ENCODE data around the gene SPAG8. TPM values are rescaled to one million over a fixed set of nuclear protein-coding genes. Genes with fewer than 3 reads are reported as not detected.

The SPAG8 gene
- total RNA-seq, 1 experiment from 2014 or later = 0.07 TPM

- no peak overlapping the region for H3K27ac ChIP-seq (ENCODE audit: low read length)
- H3K27me3 ChIP-seq (ENCODE audit: low read length) = no peaks in the 10 kb centered on the region
- H4K20me1 ChIP-seq (ENCODE audit: insufficient read depth, low read depth, low read length) = no peaks in the 10 kb centered on the region
- no peak overlapping the region for H3K4me3 ChIP-seq (ENCODE audit: low read length)
- H3K4me1 ChIP-seq (ENCODE audit: low read length) = peaks cover 53% of the 10 kb centered on the region
- H3K4me2 ChIP-seq (ENCODE audit: low read depth, low read length, poor library complexity, severe bottlenecking) = no peak overlapping the region
- H3K79me2 ChIP-seq (ENCODE audit: low read length) = peaks cover 95% of the 10 kb centered on the region
- H3K9me3 ChIP-seq (ENCODE audit: low read length) = no peaks in the 10 kb centered on the region
- no peak overlapping the region for H2AFZ ChIP-seq (ENCODE audit: low read length)
- H3K9me2 ChIP-seq (replicated peaks; ENCODE audit: insufficient read depth, low read length) = no peaks in the 10 kb centered on the region
- peaks cover 3% of the 10 kb centered on the region; the same call in 1 of the 2 replicates for H3K36me3 ChIP-seq (ENCODE audit: insufficient read depth, low read length)
- no peak overlapping the region for H3K9ac ChIP-seq (ENCODE audit: low read length)
- DNase-seq = no peak
Observed at GRCh38 chr9:35767458-35767857, 44.6 kb downstream of the SPAG8 start.

DNA sequence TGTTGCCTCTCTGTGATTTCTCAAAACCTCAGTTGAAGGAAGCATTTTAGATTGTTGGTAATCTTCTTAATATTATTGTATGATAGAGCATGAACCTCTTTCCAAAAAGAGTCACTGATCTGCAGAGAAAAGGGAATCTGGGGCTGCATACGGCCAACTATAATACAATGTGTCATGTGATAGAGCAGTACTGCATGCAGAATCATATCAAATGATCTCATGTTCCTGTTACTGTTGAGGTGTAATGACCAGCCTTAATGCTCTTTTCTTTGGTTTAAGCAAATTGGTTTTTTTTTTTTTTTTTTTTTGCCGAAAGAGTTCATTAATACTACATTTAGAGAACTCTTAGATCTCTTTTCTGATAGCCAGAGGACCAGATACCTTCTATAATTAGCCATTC lies 45.1 kb downstream of the SPAG8 start:
- no peaks in the 10 kb centered on the region for H3K27me3 ChIP-seq (ENCODE audit: low read length)
- H3K4me3 ChIP-seq (ENCODE audit: low read length) = no peak overlapping the region
- H3K27ac ChIP-seq (ENCODE audit: low read length) = no peak overlapping the region
- peaks cover 50% of the 10 kb centered on the region for H3K4me1 ChIP-seq (ENCODE audit: low read length)
- no peak overlapping the region for H3K9ac ChIP-seq (ENCODE audit: low read length)
- H3K79me2 ChIP-seq (ENCODE audit: low read length) = peaks cover 95% of the 10 kb centered on the region
- no peaks in the 10 kb centered on the region for H4K20me1 ChIP-seq (ENCODE audit: insufficient read depth, low read depth, low read length)
- H2AFZ ChIP-seq (ENCODE audit: low read length) = no peak overlapping the region
- no peaks in the 10 kb centered on the region for H3K9me3 ChIP-seq (ENCODE audit: low read length)
- no peak for DNase-seq
- no peaks in the 10 kb centered on the region for H3K9me2 ChIP-seq (replicated peaks; ENCODE audit: insufficient read depth, low read length)
- peaks cover 1% of the 10 kb centered on the region; the same call in 1 of the 2 replicates for H3K36me3 ChIP-seq (ENCODE audit: insufficient read depth, low read length)
- no peak overlapping the region for H3K4me2 ChIP-seq (ENCODE audit: low read depth, low read length, poor library complexity, severe bottlenecking)

GRCh38 chr9:35763803-35764202 lies 48.3 kb downstream of the SPAG8 start:
- Histone ChIP-seq H3K4me3 (ENCODE audit: low read length) (no peak overlapping the region), H3K9me3 (ENCODE audit: low read length) (no peaks in the 10 kb centered on the region), H3K9me2 (replicated peaks; ENCODE audit: insufficient read depth, low read length) (no peaks in the 10 kb centered on the region), H3K79me2 (ENCODE audit: low read length) (peaks cover 94% of the 10 kb centered on the region), H3K36me3 (ENCODE audit: insufficient read depth, low read length) (peaks cover 7% of the 10 kb centered on the region; the same call in 1 of the 2 replicates), H2AFZ (ENCODE audit: low read length) (no peak overlapping the region), H3K4me1 (ENCODE audit: low read length) (peaks cover 27% of the 10 kb centered on the region), H3K27me3 (ENCODE audit: low read length) (no peaks in the 10 kb centered on the region), H4K20me1 (ENCODE audit: insufficient read depth, low read depth, low read length) (no peaks in the 10 kb centered on the region), H3K27ac (ENCODE audit: low read length) (no peak overlapping the region), H3K4me2 (ENCODE audit: low read depth, low read length, poor library complexity, severe bottlenecking) (no peak overlapping the region), H3K9ac (ENCODE audit: low read length) (no peak overlapping the region)
- DNase-seq = no peak

DNA sequence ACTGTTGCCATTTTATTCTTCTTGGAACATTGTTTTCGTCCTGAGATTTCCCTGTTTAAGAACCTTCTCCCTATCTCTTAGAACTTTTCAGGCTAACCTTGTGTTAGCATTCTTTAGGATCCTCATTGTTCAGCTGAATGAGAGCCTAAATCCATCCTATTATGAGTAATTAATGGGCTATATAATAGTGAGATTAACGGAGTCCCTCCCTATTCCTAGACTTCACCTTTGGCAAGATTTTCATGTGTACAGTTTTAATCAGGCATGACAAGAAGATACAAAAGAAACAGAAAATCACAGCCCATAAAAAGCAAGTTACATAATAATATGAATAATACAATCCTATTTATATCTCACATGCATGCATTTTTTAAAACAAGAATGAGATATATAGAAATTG lies 48.9 kb downstream of the SPAG8 start:
- Histone ChIP-seq H3K4me2 (ENCODE audit: low read depth, low read length, poor library complexity, severe bottlenecking) (no peak overlapping the region), H3K27ac (ENCODE audit: low read length) (no peak overlapping the region)

GRCh38 chr9:35760651-35761050 lies 51.4 kb downstream of the SPAG8 start:
- no peak for DNase-seq
- Histone ChIP-seq H3K9me2 (replicated peaks; ENCODE audit: insufficient read depth, low read length) (no peaks in the 10 kb centered on the region), H3K9me3 (ENCODE audit: low read length) (no peaks in the 10 kb centered on the region), H3K4me2 (ENCODE audit: low read depth, low read length, poor library complexity, severe bottlenecking) (no peak overlapping the region), H4K20me1 (ENCODE audit: insufficient read depth, low read depth, low read length) (no peaks in the 10 kb centered on the region), H3K36me3 (ENCODE audit: insufficient read depth, low read length) (peaks cover 7% of the 10 kb centered on the region; the same call in 1 of the 2 replicates), H3K79me2 (ENCODE audit: low read length) (peaks cover 95% of the 10 kb centered on the region), H3K4me3 (ENCODE audit: low read length) (no peak overlapping the region), H3K4me1 (ENCODE audit: low read length) (peaks cover 30% of the 10 kb centered on the region), H2AFZ (ENCODE audit: low read length) (no peak overlapping the region), H3K9ac (ENCODE audit: low read length) (no peak overlapping the region), H3K27ac (ENCODE audit: low read length) (no peak overlapping the region), H3K27me3 (ENCODE audit: low read length) (no peaks in the 10 kb centered on the region)

More for the DNA sequence above, 48.9 kb downstream of the SPAG8 start:
- Histone ChIP-seq H3K9ac (ENCODE audit: low read length) (no peak overlapping the region), H3K4me1 (ENCODE audit: low read length) (peaks cover 33% of the 10 kb centered on the region), H3K4me3 (ENCODE audit: low read length) (no peak overlapping the region), H3K27me3 (ENCODE audit: low read length) (no peaks in the 10 kb centered on the region), H2AFZ (ENCODE audit: low read length) (no peak overlapping the region), H3K9me3 (ENCODE audit: low read length) (no peaks in the 10 kb centered on the region), H3K36me3 (ENCODE audit: insufficient read depth, low read length) (peaks cover 7% of the 10 kb centered on the region; the same call in 1 of the 2 replicates), H4K20me1 (ENCODE audit: insufficient read depth, low read depth, low read length) (no peaks in the 10 kb centered on the region), H3K79me2 (ENCODE audit: low read length) (peaks cover 94% of the 10 kb centered on the region), H3K9me2 (replicated peaks; ENCODE audit: insufficient read depth, low read length) (no peaks in the 10 kb centered on the region)
- no peak for DNase-seq

GRCh38 chr9:35759795-35760194 lies 52.3 kb downstream of the SPAG8 start:
- Histone ChIP-seq H4K20me1 (ENCODE audit: insufficient read depth, low read depth, low read length) (no peaks in the 10 kb centered on the region), H2AFZ (ENCODE audit: low read length) (no peak overlapping the region), H3K4me1 (ENCODE audit: low read length) (peaks cover 28% of the 10 kb centered on the region), H3K27ac (ENCODE audit: low read length) (no peak overlapping the region), H3K27me3 (ENCODE audit: low read length) (no peaks in the 10 kb centered on the region), H3K9ac (ENCODE audit: low read length) (no peak overlapping the region), H3K9me3 (ENCODE audit: low read length) (no peaks in the 10 kb centered on the region), H3K4me3 (ENCODE audit: low read length) (no peak overlapping the region), H3K79me2 (ENCODE audit: low read length) (peaks cover 89% of the 10 kb centered on the region), H3K36me3 (ENCODE audit: insufficient read depth, low read length) (peaks cover 7% of the 10 kb centered on the region; the same call in 1 of the 2 replicates), H3K4me2 (ENCODE audit: low read depth, low read length, poor library complexity, severe bottlenecking) (no peak overlapping the region), H3K9me2 (replicated peaks; ENCODE audit: insufficient read depth, low read length) (no peaks in the 10 kb centered on the region)
- DNase-seq = no peak

Small RNA genes lying within 50 kb of the gene (small RNA-seq; reads per million reads assigned to genes)
- 1.2 reads per million, percentile 35 among the genes with 10 or more reads in this experiment for gene HINT2

Other genes starting within 250 kb of the SPAG8 start
- gene TESK1, start 207.0 kb downstream of the SPAG8 start, total RNA-seq (2014; rRNA removed; shearing (Covaris generic); ENCODE audit: low replicate concordance) = 20.2 and 30.6 TPM in 2 replicates
- 5.6 and 7.8 TPM in 2 replicates for gene CD72, start 193.8 kb downstream of the SPAG8 start, total RNA-seq (2014; rRNA removed; shearing (Covaris generic); ENCODE audit: low replicate concordance)
- 97.6 and 117 TPM in 2 replicates for gene SIT1, start 161.3 kb downstream of the SPAG8 start, total RNA-seq (2014; rRNA removed; shearing (Covaris generic); ENCODE audit: low replicate concordance)
- 23,349 and 56,129 TPM in 2 replicates for gene RMRP, start 154.2 kb downstream of the SPAG8 start, total RNA-seq (2014; rRNA removed; shearing (Covaris generic); ENCODE audit: low replicate concordance)
- 13.2 and 24.0 TPM in 2 replicates for gene CCDC107, start 154.0 kb downstream of the SPAG8 start, total RNA-seq (2014; rRNA removed; shearing (Covaris generic); ENCODE audit: low replicate concordance)
- 15.3 and 16.0 TPM in 2 replicates for gene ARHGEF39, start 147.1 kb downstream of the SPAG8 start, total RNA-seq (2014; rRNA removed; shearing (Covaris generic); ENCODE audit: low replicate concordance)
- 26.8 and 35.2 TPM in 2 replicates for gene CA9, start 138.3 kb downstream of the SPAG8 start, total RNA-seq (2014; rRNA removed; shearing (Covaris generic); ENCODE audit: low replicate concordance)
- 0.19 TPM in 1 of 2 replicates, not detected in the other for gene TPM2, start 122.3 kb downstream of the SPAG8 start, total RNA-seq (2014; rRNA removed; shearing (Covaris generic); ENCODE audit: low replicate concordance)
- 54.2 and 94.0 TPM in 2 replicates for gene TLN1, start 80.1 kb downstream of the SPAG8 start, total RNA-seq (2014; rRNA removed; shearing (Covaris generic); ENCODE audit: low replicate concordance)
- 10.8 and 17.1 TPM in 2 replicates for gene CREB3, start 79.6 kb downstream of the SPAG8 start, total RNA-seq (2014; rRNA removed; shearing (Covaris generic); ENCODE audit: low replicate concordance)
- gene GBA2, start 63.0 kb downstream of the SPAG8 start, total RNA-seq (2014; rRNA removed; shearing (Covaris generic); ENCODE audit: low replicate concordance) = 54.9 and 74.2 TPM in 2 replicates
- gene RGP1, start 63.0 kb downstream of the SPAG8 start, total RNA-seq (2014; rRNA removed; shearing (Covaris generic); ENCODE audit: low replicate concordance) = 13.4 and 13.8 TPM in 2 replicates
- 1.1 and 4.2 TPM in 2 replicates for gene MSMP, start 58.0 kb downstream of the SPAG8 start, total RNA-seq (2014; rRNA removed; shearing (Covaris generic); ENCODE audit: low replicate concordance)
- gene NPR2, start 20.7 kb downstream of the SPAG8 start, total RNA-seq (2014; rRNA removed; shearing (Covaris generic); ENCODE audit: low replicate concordance) = 8.5 and 18.0 TPM in 2 replicates
- gene HINT2, start 2.8 kb upstream of the SPAG8 start, total RNA-seq (2014; rRNA removed; shearing (Covaris generic); ENCODE audit: low replicate concordance) = 84.0 and 146 TPM in 2 replicates
- gene FAM221B, start 16.5 kb upstream of the SPAG8 start, total RNA-seq (2014; rRNA removed; shearing (Covaris generic); ENCODE audit: low replicate concordance) = not detected in 2 replicates
- 2.9 and 3.0 TPM in 2 replicates for gene TMEM8B, start 17.0 kb upstream of the SPAG8 start, total RNA-seq (2014; rRNA removed; shearing (Covaris generic); ENCODE audit: low replicate concordance)
- not detected in 2 replicates for gene OR13J1, start 58.1 kb upstream of the SPAG8 start, total RNA-seq (2014; rRNA removed; shearing (Covaris generic); ENCODE audit: low replicate concordance)
- gene HRCT1, start 93.9 kb upstream of the SPAG8 start, total RNA-seq (2014; rRNA removed; shearing (Covaris generic); ENCODE audit: low replicate concordance) = not detected in 2 replicates
- gene SPAAR, start 97.2 kb upstream of the SPAG8 start, total RNA-seq (2014; rRNA removed; shearing (Covaris generic); ENCODE audit: low replicate concordance) = not detected in 2 replicates
- not detected in 2 replicates for gene OR2S2, start 145.9 kb upstream of the SPAG8 start, total RNA-seq (2014; rRNA removed; shearing (Covaris generic); ENCODE audit: low replicate concordance)
- 2.3 and 2.6 TPM in 2 replicates for gene RECK, start 224.7 kb upstream of the SPAG8 start, total RNA-seq (2014; rRNA removed; shearing (Covaris generic); ENCODE audit: low replicate concordance)

Data from Karpas-422 (cell line).